A549 (cell line): ENCODE results near the gene RNASE1. TPM values are rescaled to one million over a fixed set of nuclear protein-coding genes. Genes with fewer than 3 reads are reported as not detected.

Source experiments
- ATAC-seq, 2 experiments: fragments of 200-7000 bp in 1 of 2; fragments of >200 bp in 1 of 2; cut with Nextera tagmentation in 1 of 2; cut with Tn5 transposase in 1 of 2; 3 replicates each; pipeline versions ENCODE4 v1.8.0 to v1.9.1; 2018 to 2020; ENCODE audit warnings: mild to moderate bottlenecking in 1 of 2, moderate library complexity in 1 of 2
- CTCF ChIA-PET: fragments of 300-600 bp; sonication (Branson Sonifier 250); formaldehyde crosslinking; extraction: SDS; loops from one replicate; lab custom pipeline; 2021; ENCODE audit warnings: antibody characterized with exemption, inconsistent platforms; lab: Yijun Ruan, JAX
- POLR2A ChIA-PET: fragments of 350-600 bp; formaldehyde crosslinking; extraction: SDS; loops from one replicate; lab custom pipeline; 2021; ENCODE audit warnings: antibody characterized with exemption, inconsistent platforms; lab: Yijun Ruan, JAX
- DNase-seq, 2 experiments: peaks; one replicate each; pipeline versions ENCODE4 v3.0.0 to v3.0.0-alpha.2; 2011 to 2016; ENCODE audit warnings: low read depth in 1 of 2, low spot score in 1 of 2
- FAIRE-seq: peaks from 2 replicates; lab custom pipeline; 2011; peaks lifted over from hg19 to GRCh38; lab: Jason Lieb, UNC
- H3K27ac ChIP-seq, 2 experiments: fragments of >200 bp; sonication (Bioruptor Twin); formaldehyde crosslinking; 3 replicates each; pipeline ENCODE4 v1.5.1; 2016 to 2017
- H3K4me1 ChIP-seq: fragments of >200 bp; sonication (Bioruptor Twin); formaldehyde crosslinking; 3 replicates; pipeline ENCODE4 v1.6.1; 2016
- H3K4me2 ChIP-seq: fragments of >200 bp; sonication (Bioruptor Twin); formaldehyde crosslinking; 3 replicates; pipeline ENCODE4 v1.6.1; 2016
- H3K4me3 ChIP-seq: fragments of >200 bp; sonication (Bioruptor Twin); formaldehyde crosslinking; 3 replicates; pipeline ENCODE4 v1.5.1; 2016
- H3K9me3 ChIP-seq: fragments of >200 bp; sonication (Bioruptor Twin); formaldehyde crosslinking; 3 replicates; pipeline ENCODE4 v1.6.1; 2016
- ATOH8 ChIP-seq: fragments of 250-450 bp; sonication (Bioruptor Pico); IDR thresholded peaks from 2 replicates; pipeline ENCODE4 v1.5.0; 2020; ENCODE audit warnings: low read depth, mild to moderate bottlenecking, moderate library complexity
- BHLHE40 ChIP-seq: IDR thresholded peaks from 2 replicates; pipeline ENCODE4 v1.6.1; 2012; ENCODE audit warnings: low read depth, low read length, inconsistent platforms
- E2F6 ChIP-seq: IDR thresholded peaks from 2 replicates; pipeline ENCODE4 v1.6.1; 2012; ENCODE audit warnings: low read depth, borderline replicate concordance
- ELK1 ChIP-seq: fragments of 150-350 bp; IDR thresholded peaks from 2 replicates; pipeline ENCODE4 v1.6.1; 2014; ENCODE audit warnings: low read depth, mild to moderate bottlenecking, low read length
- EP300 ChIP-seq, 2 experiments: fragments of >200 bp; sonication (Bioruptor Twin); formaldehyde crosslinking; IDR thresholded peaks; 2 replicates in 1 of 2; 3 replicates in 1 of 2; pipeline ENCODE4 v1.6.1; 2016 to 2017
- FOXS1 ChIP-seq: fragments of 250-450 bp; sonication (Bioruptor Pico); IDR thresholded peaks from 2 replicates; pipeline ENCODE4 v1.5.0; 2020; ENCODE audit warnings: mild to moderate bottlenecking, moderate library complexity
- GATA3 ChIP-seq: IDR thresholded peaks from 2 replicates; pipeline ENCODE4 v1.6.1; 2012; ENCODE audit warnings: borderline replicate concordance
- HDAC2 ChIP-seq: fragments of 200-600 bp; sonication (generic); IDR thresholded peaks from 2 replicates; pipeline ENCODE4 v1.6.1; 2016
- HOXA7 ChIP-seq: fragments of 250-450 bp; sonication (Bioruptor Pico); IDR thresholded peaks from 2 replicates; pipeline ENCODE4 v1.5.0; 2020; ENCODE audit warnings: mild to moderate bottlenecking, moderate library complexity
- HOXB13 ChIP-seq: fragments of 250-450 bp; sonication (Bioruptor Pico); IDR thresholded peaks from 2 replicates; pipeline ENCODE4 v1.5.0; 2020; ENCODE audit warnings: low read depth, mild to moderate bottlenecking, moderate library complexity
- KDM5A ChIP-seq: fragments of 200-600 bp; sonication (generic); IDR thresholded peaks from 2 replicates; pipeline ENCODE4 v1.6.1; 2016; ENCODE audit warnings: antibody characterized with exemption, mild to moderate bottlenecking
- MAFK ChIP-seq: fragments of 450-650 bp; IDR thresholded peaks from 2 replicates; pipeline ENCODE4 v1.6.1; 2014; ENCODE audit not compliant: partially characterized antibody
- MAZ ChIP-seq: fragments of 150-350 bp; IDR thresholded peaks from 2 replicates; pipeline ENCODE4 v1.6.1; 2014; ENCODE audit warnings: antibody characterized with exemption, low read depth, low read length, borderline replicate concordance
- NPAS2 ChIP-seq: fragments of 250-450 bp; sonication (Bioruptor Pico); IDR thresholded peaks from 2 replicates; pipeline ENCODE4 v1.8.0; 2022; ENCODE audit warnings: mild to moderate bottlenecking, moderate library complexity, borderline replicate concordance
- POLR2A ChIP-seq: IDR thresholded peaks from 2 replicates; pipeline ENCODE4 v1.6.1; 2012; ENCODE audit warnings: mild to moderate bottlenecking, low read length
- RAD21 ChIP-seq, 2 experiments: fragments of >200 bp in 1 of 2; sonication (Bioruptor Twin) in 1 of 2; formaldehyde crosslinking in 1 of 2; IDR thresholded peaks in 1 of 2; conservative IDR thresholded peaks in 1 of 2; 2 replicates in 1 of 2; 3 replicates in 1 of 2; pipeline ENCODE4 v1.6.1; 2012 to 2018; ENCODE audit warnings: inconsistent platforms in 1 of 2
- REST ChIP-seq: fragments of 200-600 bp; sonication (generic); IDR thresholded peaks from 2 replicates; pipeline ENCODE4 v1.6.1; 2016; ENCODE audit warnings: antibody characterized with exemption, mild to moderate bottlenecking, moderate library complexity
- TP53 ChIP-seq: fragments of 250-450 bp; sonication (Bioruptor Pico); IDR thresholded peaks from 2 replicates; pipeline ENCODE4 v1.5.0; 2021; ENCODE audit warnings: mild to moderate bottlenecking, moderate library complexity
- ZC3H11A ChIP-seq: fragments of 450-650 bp; IDR thresholded peaks from 2 replicates; pipeline ENCODE4 v1.6.1; 2014; ENCODE audit warnings: antibody characterized with exemption, mild to moderate bottlenecking
- ZNF302 ChIP-seq: fragments of 250-450 bp; sonication (Bioruptor Pico); IDR thresholded peaks from 2 replicates; pipeline ENCODE4 v1.9.0; 2021; ENCODE audit warnings: inconsistent platforms, mild to moderate bottlenecking, moderate library complexity
- ZSCAN20 ChIP-seq: fragments of 250-450 bp; sonication (Bioruptor Pico); IDR thresholded peaks from 2 replicates; pipeline ENCODE4 v1.8.0; 2022; ENCODE audit warnings: mild to moderate bottlenecking, moderate library complexity
- WGBS: methylation state at CpG from one replicate; pipeline ENCODE4 v1.1.6; 2017; ENCODE audit errors: missing lambda C conversion rate; 5-methylcytosine and 5-hydroxymethylcytosine counted together
- polyA plus RNA-seq, 4 experiments: library from polyadenylated mRNA; depleted of rRNA in 3 of 4; stranded (reverse); fragments of >200 nt; fragmentation: RNase III in 1 of 4; extraction: RNeasy Plus Mini Kit Qiagen cat#74134 plus additional on column Dnase treatment in 1 of 4; gene quantifications; 2 replicates in 3 of 4; 3 replicates in 1 of 4; pipeline ENCODE4 v1.2.3, GENCODE V29; 2011 to 2017

Gene RNASE1
- polyA plus RNA-seq, 2 of the 4 experiments (the other 2 are of a cell fraction) = 0.13 to 1.1 TPM

- TF ChIP-seq REST (no peak), MAZ (no peak), HDAC2 (no peak)
Measured at GRCh38 chr14:20791187-20791586, 11.5 kb downstream of the RNASE1 start (continued).

- 50% methylated on average over 12 of the region's 13 CpGs for WGBS
- CTCF ChIA-PET = interaction anchor here (0.6 to 1.5 kb wide), 3 partner anchors 9 to 765 kb away, joined by 3 to 4 read pairs (median 3); no protein-coding TSS in a partner anchor
- TF ChIP-seq EP300 (IDR thresholded peaks at IDR 0.05) = no peak
- no peak for TF ChIP-seq ATOH8 (CRISPR knock-in tag)
- no peak for TF ChIP-seq HOXB13 (CRISPR knock-in tag)
- no peak for TF ChIP-seq FOXS1
- TF ChIP-seq HOXA7 = no peak
- TF ChIP-seq MAFK = no peak
- TF ChIP-seq GATA3 = no peak
- TF ChIP-seq NPAS2 (CRISPR knock-in tag) = no peak
- no peak for TF ChIP-seq BHLHE40
- TF ChIP-seq E2F6 = no peak
- TF ChIP-seq ZNF302 (CRISPR knock-in tag) = no peak
- no peak for TF ChIP-seq REST
- TF ChIP-seq ZC3H11A = no peak
- TF ChIP-seq RAD21 (conservative IDR thresholded peaks at IDR 0.05 in 1 of 2, IDR thresholded peaks at IDR 0.05 in 1 of 2) = no peak
- no peak for TF ChIP-seq KDM5A
- no peak for TF ChIP-seq ELK1
- no peak for TF ChIP-seq ZSCAN20 (CRISPR knock-in tag)
- TF ChIP-seq POLR2A = no peak
- no peak for TF ChIP-seq TP53 (CRISPR knock-in tag)
- TF ChIP-seq, all 56 proteins: peak for 0
- H3K4me2 ChIP-seq = no peak overlapping the region
- POLR2A ChIA-PET = no interaction called here
- no peak for FAIRE-seq
- no peak overlapping the region for H3K27ac ChIP-seq
- H3K4me1 ChIP-seq = no peaks in the 10 kb centered on the region
- H3K4me3 ChIP-seq = no peak overlapping the region
- H3K9me3 ChIP-seq = no peaks in the 10 kb centered on the region
- DNase-seq = no peak
- no peak for ATAC-seq
Measured at GRCh38 chr14:20790464-20791116, 12.1 kb downstream of the RNASE1 start.
